ENCODE results near the gene FAM89A.

GRCh38 chr1:231046730-231047395 lies 6.8 kb upstream of the FAM89A start:
- TF ChIP-seq CTCF (IDR thresholded peaks at IDR 0.05) (no peak), POLR2A (IDR thresholded peaks at IDR 0.05) (no peak)

Measured in lower leg skin (tissue), 3 donors.